NT2/D1 (cell line): ENCODE results near the gene SCG5.
"Not testable (repeated sequence)": the region's sequence is repeated elsewhere in the genome, so short reads cannot be mapped to it uniquely, and the experiment has no call there.

Source experiments
- SUZ12 ChIP-seq: IDR thresholded peaks from 2 replicates; pipeline ENCODE4 v1.6.1; 2011; ENCODE audit not compliant: insufficient read length, insufficient read depth; ENCODE audit errors: extremely low read depth
- YY1 ChIP-seq: IDR thresholded peaks from 2 replicates; pipeline ENCODE4 v1.6.1; 2011; ENCODE audit not compliant: insufficient read length, insufficient read depth
- ZNF274 ChIP-seq: IDR thresholded peaks from 2 replicates; pipeline ENCODE4 v1.6.1; 2011; ENCODE audit warnings: mild to moderate bottlenecking, low read depth, low read length

GRCh38 chr15:32593151-32593550 is 48.4 kb upstream of the SCG5 start, which contains the start of gene GOLGA8N:
- TF ChIP-seq YY1, ZNF274, SUZ12: not testable (repeated sequence)
